ENCODE data around the gene RBM47. TPM values are rescaled to one million over a fixed set of nuclear protein-coding genes. Genes with fewer than 3 reads are reported as not detected.
"Not testable (repeated sequence)": the region's sequence is repeated elsewhere in the genome, so short reads cannot be mapped to it uniquely, and the experiment has no call there.

RBM47 gene
- total RNA-seq, 1 donor from 2014 or later: 0.12 TPM

DNA sequence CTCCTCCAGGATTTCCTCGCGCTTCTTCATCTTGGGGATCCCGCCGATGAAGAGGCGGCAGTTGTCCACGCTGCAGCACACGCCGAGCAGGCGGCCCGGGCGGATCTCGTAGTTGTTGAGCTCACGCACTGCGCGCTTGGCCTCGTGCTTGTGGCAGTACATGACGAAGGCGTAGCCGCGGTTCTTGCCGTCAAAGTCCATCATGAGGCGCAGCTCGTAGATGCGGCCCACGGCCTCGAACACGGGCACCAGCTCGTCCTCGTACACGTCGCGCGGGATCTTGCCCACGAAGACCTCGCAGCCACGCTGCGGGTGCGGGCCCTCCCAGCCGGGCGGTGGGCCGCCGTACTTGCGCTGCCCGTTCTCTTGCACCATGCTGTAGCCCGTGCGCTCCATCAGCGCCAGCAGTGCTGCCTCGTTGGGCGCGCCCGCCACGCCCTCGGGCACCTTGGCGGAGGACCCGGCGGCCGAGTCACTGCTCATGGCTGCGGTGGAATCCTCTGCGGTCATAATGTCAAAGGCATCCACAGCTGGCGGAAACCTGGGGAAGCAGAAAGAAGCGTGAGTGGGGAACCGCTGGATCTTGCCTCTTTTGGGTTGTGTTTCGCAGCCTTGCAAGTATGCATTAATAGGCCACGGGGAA is 191.2 kb downstream of the RBM47 start:
- no peak for DNase-seq (ENCODE audit: low spot score)
- Mint-ChIP-seq H3K4me1 (ENCODE audit: low read depth) (no peaks in the 10 kb centered on the region), H3K4me3 (ENCODE audit: unreplicated experiment) (no peak overlapping the region), H3K36me3 (ENCODE audit: low read depth) (no peaks in the 10 kb centered on the region), H3K27me3 (ENCODE audit: low read depth) (peaks cover 4% of the 10 kb centered on the region), H3K27ac (ENCODE audit: unreplicated experiment) (no peak overlapping the region), H3K9me3 (ENCODE audit: low read depth) (no peaks in the 10 kb centered on the region)
- no peak for TF ChIP-seq CTCF (IDR thresholded peaks at IDR 0.05)

DNA sequence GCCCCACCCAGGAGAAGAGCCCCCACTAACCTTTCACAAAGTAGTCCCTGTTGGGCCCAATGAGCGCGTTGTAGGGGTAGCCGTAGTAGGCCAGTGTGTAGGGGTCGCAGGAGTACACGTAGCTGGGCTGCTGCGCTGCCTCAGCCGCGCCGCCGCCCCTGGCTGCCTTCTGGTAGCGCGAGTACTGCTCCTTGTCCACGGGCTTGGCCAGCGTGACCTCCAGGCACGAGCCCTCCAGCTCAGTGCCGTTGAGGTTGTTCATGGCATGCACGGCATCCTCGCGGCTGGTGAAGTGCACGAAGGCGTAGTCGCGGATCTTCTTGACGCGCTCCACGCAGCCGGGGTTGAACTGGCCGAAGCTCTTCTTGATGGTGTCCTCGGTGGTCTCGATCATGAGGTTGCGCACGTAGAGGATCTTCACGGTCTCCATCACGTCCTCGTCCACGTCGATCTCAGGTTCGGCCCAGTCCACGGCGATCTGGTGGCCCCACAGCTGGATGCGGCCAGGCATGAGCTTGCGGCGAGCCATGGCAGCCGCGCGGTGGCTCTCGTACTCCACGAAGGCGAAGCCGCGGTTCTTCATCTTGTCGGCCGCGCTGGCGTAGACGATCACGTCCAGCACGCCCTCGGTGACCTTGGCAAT is 191.8 kb downstream of the RBM47 start:
- DNase-seq (ENCODE audit: low spot score): no peak
- H3K36me3 Mint-ChIP-seq (ENCODE audit: low read depth): no peaks in the 10 kb centered on the region
- H3K4me1 Mint-ChIP-seq (ENCODE audit: low read depth): no peaks in the 10 kb centered on the region
- H3K27me3 Mint-ChIP-seq (ENCODE audit: low read depth): peaks cover 4% of the 10 kb centered on the region
- H3K4me3 Mint-ChIP-seq (ENCODE audit: unreplicated experiment): no peak overlapping the region
- no peaks in the 10 kb centered on the region for H3K9me3 Mint-ChIP-seq (ENCODE audit: low read depth)
- H3K27ac Mint-ChIP-seq (ENCODE audit: unreplicated experiment): no peak overlapping the region
- TF ChIP-seq CTCF (IDR thresholded peaks at IDR 0.05): no peak

- H3K36me3 Mint-ChIP-seq (ENCODE audit: low read depth); H3K4me1 Mint-ChIP-seq (ENCODE audit: low read depth); H3K27me3 Mint-ChIP-seq (ENCODE audit: low read depth); H3K4me3 Mint-ChIP-seq (ENCODE audit: unreplicated experiment); DNase-seq (ENCODE audit: low spot score); H3K27ac Mint-ChIP-seq (ENCODE audit: unreplicated experiment); H3K9me3 Mint-ChIP-seq (ENCODE audit: low read depth): not testable (repeated sequence)
These were observed 194.4 kb downstream of the RBM47 start for GRCh38 chr4:40435306-40435705.

- no peak for TF ChIP-seq CTCF (IDR thresholded peaks at IDR 0.05)
- no peak overlapping the region for H3K27ac Mint-ChIP-seq (ENCODE audit: unreplicated experiment)
- H3K36me3 Mint-ChIP-seq (ENCODE audit: low read depth): no peaks in the 10 kb centered on the region
- DNase-seq (ENCODE audit: low spot score): no peak
- peaks cover 2% of the 10 kb centered on the region for H3K27me3 Mint-ChIP-seq (ENCODE audit: low read depth)
- no peaks in the 10 kb centered on the region for H3K4me1 Mint-ChIP-seq (ENCODE audit: low read depth)
- no peak overlapping the region for H3K4me3 Mint-ChIP-seq (ENCODE audit: unreplicated experiment)
- H3K9me3 Mint-ChIP-seq (ENCODE audit: low read depth): no peaks in the 10 kb centered on the region
These were observed 195.5 kb downstream of the RBM47 start for GRCh38 chr4:40434126-40434687.

DNA sequence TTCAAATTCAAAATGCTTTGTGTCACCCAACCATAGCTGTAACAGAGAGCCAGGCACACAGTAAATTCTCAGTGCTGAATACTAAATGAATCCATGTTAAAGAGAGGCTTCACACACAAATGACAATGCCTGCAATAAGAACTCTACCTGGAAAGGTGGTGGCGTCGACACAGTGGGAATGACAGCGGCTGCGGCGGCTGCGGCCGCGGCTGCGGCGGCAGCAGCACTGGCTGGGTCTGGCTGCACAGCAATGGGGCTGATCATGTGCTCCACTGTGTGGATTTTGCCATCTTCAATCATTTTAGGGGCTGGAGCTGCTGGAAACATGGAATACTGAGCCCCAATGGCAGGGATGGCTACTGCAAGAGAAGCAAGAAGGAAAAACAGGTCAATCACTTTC is 197.2 kb downstream of the RBM47 start:
- Mint-ChIP-seq H3K4me1 (ENCODE audit: low read depth) (no peaks in the 10 kb centered on the region), H3K27ac (ENCODE audit: unreplicated experiment) (no peak overlapping the region), H3K4me3 (ENCODE audit: unreplicated experiment) (no peak overlapping the region), H3K27me3 (ENCODE audit: low read depth) (no peaks in the 10 kb centered on the region), H3K9me3 (ENCODE audit: low read depth) (no peaks in the 10 kb centered on the region), H3K36me3 (ENCODE audit: low read depth) (no peaks in the 10 kb centered on the region)
- no peak for DNase-seq (ENCODE audit: low spot score)
- no peak for TF ChIP-seq CTCF (IDR thresholded peaks at IDR 0.05)

- H3K4me3 Mint-ChIP-seq (ENCODE audit: unreplicated experiment); H3K9me3 Mint-ChIP-seq (ENCODE audit: low read depth); H3K27me3 Mint-ChIP-seq (ENCODE audit: low read depth); DNase-seq (ENCODE audit: low spot score); H3K27ac Mint-ChIP-seq (ENCODE audit: unreplicated experiment); H3K36me3 Mint-ChIP-seq (ENCODE audit: low read depth); H3K4me1 Mint-ChIP-seq (ENCODE audit: low read depth): not testable (repeated sequence)
These were observed 201.8 kb downstream of the RBM47 start for GRCh38 chr4:40427871-40428270.

Data from chondrocyte (in vitro differentiated cells).